ENCODE data around the gene DOCK2.

DNA sequence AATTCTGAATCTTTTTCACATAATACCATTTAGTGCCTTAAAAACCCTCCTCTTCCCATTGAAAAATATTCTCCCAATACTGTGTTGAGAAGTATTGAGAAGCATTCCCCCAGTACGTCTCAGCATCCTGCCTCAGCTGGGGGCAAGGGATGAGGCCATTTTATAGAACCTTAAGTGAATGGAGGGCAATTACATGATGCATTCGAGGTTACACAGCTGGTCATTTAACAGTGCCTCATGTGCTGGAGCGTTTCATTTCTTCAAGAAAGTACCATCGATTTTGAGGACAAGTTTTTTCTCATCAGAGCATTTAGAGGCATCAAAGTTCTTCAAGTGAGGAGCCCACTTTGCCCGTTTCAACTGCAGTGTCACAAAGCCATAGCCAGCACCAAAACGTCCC, 135.6 kb downstream of the DOCK2 start:
- TF ChIP-seq, protein P1, sequence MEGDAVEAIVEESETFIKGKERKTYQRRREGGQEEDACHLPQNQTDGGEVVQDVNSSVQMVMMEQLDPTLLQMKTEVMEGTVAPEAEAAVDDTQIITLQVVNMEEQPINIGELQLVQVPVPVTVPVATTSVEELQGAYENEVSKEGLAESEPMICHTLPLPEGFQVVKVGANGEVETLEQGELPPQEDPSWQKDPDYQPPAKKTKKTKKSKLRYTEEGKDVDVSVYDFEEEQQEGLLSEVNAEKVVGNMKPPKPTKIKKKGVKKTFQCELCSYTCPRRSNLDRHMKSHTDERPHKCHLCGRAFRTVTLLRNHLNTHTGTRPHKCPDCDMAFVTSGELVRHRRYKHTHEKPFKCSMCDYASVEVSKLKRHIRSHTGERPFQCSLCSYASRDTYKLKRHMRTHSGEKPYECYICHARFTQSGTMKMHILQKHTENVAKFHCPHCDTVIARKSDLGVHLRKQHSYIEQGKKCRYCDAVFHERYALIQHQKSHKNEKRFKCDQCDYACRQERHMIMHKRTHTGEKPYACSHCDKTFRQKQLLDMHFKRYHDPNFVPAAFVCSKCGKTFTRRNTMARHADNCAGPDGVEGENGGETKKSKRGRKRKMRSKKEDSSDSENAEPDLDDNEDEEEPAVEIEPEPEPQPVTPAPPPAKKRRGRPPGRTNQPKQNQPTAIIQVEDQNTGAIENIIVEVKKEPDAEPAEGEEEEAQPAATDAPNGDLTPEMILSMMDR (IDR thresholded peaks at IDR 0.05): no peak
- TF ChIP-seq POLR2A (IDR thresholded peaks at IDR 0.05) (no peak), POLR2AphosphoS5 (IDR thresholded peaks at IDR 0.05) (no peak)
